K562 (cell line): ENCODE data around the gene TOR1B. TPM values are rescaled to one million over a fixed set of nuclear protein-coding genes. Genes with fewer than 3 reads are reported as not detected.

ENCODE experiments used
- ATAC-seq: fragments of 200-7000 bp; cut with Tn5 transposase; 3 replicates; pipeline ENCODE4 v1.9.1; 2020; ENCODE audit warnings: moderate library complexity
- BruUV-seq: library from RNA; stranded (reverse); fragments of 400-500 nt; replicated peaks from 2 replicates; lab custom pipeline; 2021; lab: Mats Ljungman, UMichigan
- CTCF ChIA-PET: fragments of 300-600 bp; formaldehyde crosslinking; extraction: SDS; loops from one replicate; lab custom pipeline; 2021; ENCODE audit warnings: low intra/inter-chr PET ratio; lab: Yijun Ruan, JAX
- POLR2A ChIA-PET: fragments of 300-600, 350-650 bp; sonication (Branson Sonifier 250); formaldehyde crosslinking; extraction: SDS; loops from one replicate; lab custom pipeline; 2021; ENCODE audit warnings: antibody characterized with exemption, inconsistent platforms; lab: Yijun Ruan, JAX
- DNase-seq, 4 experiments: peaks; one replicate each; pipeline versions ENCODE4 v3.0.0 to v3.0.0-alpha.2; 2011 to 2018; ENCODE audit warnings: low spot score in 3 of 4, mixed read lengths in 3 of 4; ENCODE audit errors: extremely low read depth in 1 of 4
- FAIRE-seq: peaks from 2 replicates; lab custom pipeline; 2011; peaks lifted over from hg19 to GRCh38; lab: Jason Lieb, UNC
- H2AFZ ChIP-seq: 2 replicates; pipeline ENCODE4 v1.6.0; 2011; ENCODE audit warnings: low read depth, low read length, control low read depth, inconsistent platforms
- H3K27ac ChIP-seq: fragments of 200-600 bp; 3 replicates; pipeline ENCODE4 v1.8.0; 2011; ENCODE audit warnings: low read depth, mild to moderate bottlenecking, control low read depth, inconsistent platforms, low read length, moderate library complexity, mixed read lengths; ENCODE audit errors: extremely low read depth
- H3K27me3 ChIP-seq, 2 experiments: fragments of 300-600 bp in 1 of 2; 2 replicates in 1 of 2; 3 replicates in 1 of 2; pipeline versions ENCODE4 v1.6.0 to v1.8.0; 2011; ENCODE audit warnings: inconsistent platforms in 2 of 2, low read length in 2 of 2, mild to moderate bottlenecking in 1 of 2, mixed read lengths in 1 of 2, moderate library complexity in 1 of 2; ENCODE audit not compliant: control insufficient read depth in 2 of 2, insufficient read depth in 2 of 2
- H3K36me3 ChIP-seq: fragments of 300-600 bp; 3 replicates; pipeline ENCODE4 v1.8.0; 2011; ENCODE audit warnings: mild to moderate bottlenecking, low read length, inconsistent platforms; ENCODE audit not compliant: control insufficient read depth, insufficient read depth
- H3K4me1 ChIP-seq, 2 experiments: fragments of 200-600 bp in 1 of 2; replicated peaks in 1 of 2; 2 replicates in 1 of 2; 3 replicates in 1 of 2; pipeline versions ENCODE4 v1.5.1 to v1.8.0; 2011; ENCODE audit warnings: inconsistent platforms in 2 of 2, low read length in 2 of 2, mild to moderate bottlenecking in 1 of 2, mixed read lengths in 1 of 2, moderate library complexity in 1 of 2; ENCODE audit not compliant: control insufficient read depth in 2 of 2, insufficient read depth in 2 of 2
- H3K4me2 ChIP-seq: 2 replicates; pipeline ENCODE4 v1.6.1; 2011; ENCODE audit warnings: low read length, control low read depth, inconsistent platforms, mixed read lengths; ENCODE audit not compliant: insufficient read depth
- H3K4me3 ChIP-seq: fragments of 200-600 bp; sonication (generic), shearing (Covaris generic); 2 replicates; pipeline ENCODE4 v1.5.1; 2016; ENCODE audit warnings: control low read depth, inconsistent platforms
- H3K79me2 ChIP-seq: fragments of 200-600 bp; 3 replicates; pipeline ENCODE4 v1.8.0; 2011; ENCODE audit warnings: low read length, inconsistent platforms; ENCODE audit not compliant: control insufficient read depth, insufficient read depth
- H3K9ac ChIP-seq, 2 experiments: 2 replicates each; pipeline versions ENCODE4 v1.6.0 to v1.6.1; 2011; ENCODE audit warnings: low read depth in 2 of 2, low read length in 2 of 2, control low read depth in 1 of 2, inconsistent platforms in 1 of 2, mild to moderate bottlenecking in 1 of 2, mixed read lengths in 1 of 2; ENCODE audit not compliant: insufficient read depth in 1 of 2
- H3K9me1 ChIP-seq: one replicate; pipeline ENCODE4 v1.6.0; 2011; ENCODE audit warnings: inconsistent platforms, mild to moderate bottlenecking, low read length, moderate library complexity; ENCODE audit not compliant: control insufficient read depth, insufficient read depth
- H3K9me3 ChIP-seq: replicated peaks from 2 replicates; pipeline ENCODE4 v1.5.1; 2011; ENCODE audit warnings: low read depth, low read length, inconsistent platforms; ENCODE audit not compliant: control insufficient read depth, insufficient read depth
- H4K20me1 ChIP-seq: replicated peaks from 2 replicates; pipeline ENCODE4 v1.6.1; 2011; ENCODE audit warnings: low read length, inconsistent platforms, mixed read lengths; ENCODE audit not compliant: control insufficient read depth, insufficient read depth
- ARID1B ChIP-seq: fragments of 450-650 bp; IDR thresholded peaks from 2 replicates; pipeline ENCODE4 v1.6.1; 2016; ENCODE audit warnings: antibody characterized with exemption, mild to moderate bottlenecking, inconsistent platforms
- ARNT ChIP-seq, 2 experiments: fragments of 450-650 bp; IDR thresholded peaks; 2 replicates each; pipeline ENCODE4 v1.6.1; 2016; ENCODE audit warnings: mild to moderate bottlenecking in 1 of 2
- ATF1 ChIP-seq, 2 experiments: fragments of 450-650 bp in 1 of 2; IDR thresholded peaks; 2 replicates each; pipeline ENCODE4 v1.6.1; 2016; ENCODE audit warnings: missing compliant biosample characterization in 1 of 2, missing genetic modification characterization in 1 of 2
- BHLHE40 ChIP-seq: IDR thresholded peaks from 2 replicates; pipeline ENCODE4 v1.6.1; 2011; ENCODE audit warnings: low read length, improper control_type of control experiment
- CBX2 ChIP-seq: fragments of 200-600 bp; sonication (generic); IDR thresholded peaks from one replicate; pipeline ENCODE4 v1.6.1; 2012; ENCODE audit warnings: mild to moderate bottlenecking, low read length, inconsistent platforms; ENCODE audit not compliant: insufficient read depth, poor library complexity, severe bottlenecking
- CXXC5 ChIP-seq: fragments of 250-450 bp; sonication (Bioruptor Pico); IDR thresholded peaks from 2 replicates; pipeline ENCODE4 v1.8.0; 2022; ENCODE audit warnings: inconsistent platforms, mild to moderate bottlenecking, moderate library complexity
- EP300 ChIP-seq: IDR thresholded peaks from 2 replicates; pipeline ENCODE4 v1.6.1; 2012; ENCODE audit warnings: low read length, improper control_type of control experiment
- FOXK1 ChIP-seq: sonication (generic); formaldehyde crosslinking; IDR thresholded peaks from 2 replicates; pipeline ENCODE4 v1.8.0; 2022; ENCODE audit warnings: missing genetic modification reagents, mild to moderate bottlenecking, borderline replicate concordance
- HNRNPLL ChIP-seq: fragments of 200-400 bp; formaldehyde crosslinking; IDR thresholded peaks from 2 replicates; pipeline ENCODE4 v1.6.1; 2017; ENCODE audit warnings: low read length, low read depth, mild to moderate bottlenecking; ENCODE audit not compliant: poor library complexity, severe bottlenecking
- JUND ChIP-seq, 2 experiments: IDR thresholded peaks; 2 replicates in 1 of 2; 3 replicates in 1 of 2; pipeline ENCODE4 v1.6.1; 2011; ENCODE audit warnings: borderline replicate concordance in 2 of 2, low read depth in 2 of 2, low read length in 2 of 2, improper control_type of control experiment in 1 of 2, missing biosample characterization in 1 of 2, missing genetic modification characterization in 1 of 2, missing genetic modification reagents in 1 of 2
- LARP7 ChIP-seq: fragments of 450-650 bp; IDR thresholded peaks from 2 replicates; pipeline ENCODE4 v1.6.1; 2016
- LEF1 ChIP-seq: fragments of 450-650 bp; IDR thresholded peaks from 2 replicates; pipeline ENCODE4 v1.6.1; 2016; ENCODE audit warnings: mild to moderate bottlenecking
- NFIC ChIP-seq: fragments of 450-650 bp; IDR thresholded peaks from 2 replicates; pipeline ENCODE4 v1.6.1; 2017; ENCODE audit warnings: mild to moderate bottlenecking, inconsistent platforms
- NFXL1 ChIP-seq: fragments of 450-650 bp; formaldehyde crosslinking; IDR thresholded peaks from 2 replicates; pipeline ENCODE4 v1.4.0; 2021; ENCODE audit warnings: mild to moderate bottlenecking
- RCOR1 ChIP-seq, 2 experiments: IDR thresholded peaks; 2 replicates each; pipeline ENCODE4 v1.6.1; 2012; ENCODE audit warnings: low read depth in 2 of 2, low read length in 2 of 2, borderline replicate concordance in 1 of 2, improper control_type of control experiment in 1 of 2
- SMARCE1 ChIP-seq: fragments of 450-650 bp; IDR thresholded peaks from 2 replicates; pipeline ENCODE4 v1.7.1; 2016; ENCODE audit warnings: mild to moderate bottlenecking
- SOX6 ChIP-seq: fragments of 450-650 bp; IDR thresholded peaks from 2 replicates; pipeline ENCODE4 v1.6.1; 2014; ENCODE audit warnings: mild to moderate bottlenecking
- TAL1 ChIP-seq: fragments of 450-650 bp; IDR thresholded peaks from 2 replicates; pipeline ENCODE4 v1.6.1; 2016; ENCODE audit warnings: mild to moderate bottlenecking
- TCF3 ChIP-seq: sonication (generic); formaldehyde crosslinking; IDR thresholded peaks from 2 replicates; pipeline ENCODE4 v1.4.0; 2020; ENCODE audit warnings: mild to moderate bottlenecking, missing genetic modification reagents
- TCF7 ChIP-seq: sonication (generic); IDR thresholded peaks from 2 replicates; pipeline ENCODE4 v1.6.1; 2016; ENCODE audit warnings: antibody characterized with exemption, borderline replicate concordance
- TEAD4 ChIP-seq, 2 experiments: sonication (generic) in 1 of 2; formaldehyde crosslinking in 1 of 2; IDR thresholded peaks; 2 replicates each; pipeline versions ENCODE4 v1.6.1 to v1.8.0; 2012 to 2022; ENCODE audit warnings: borderline replicate concordance in 1 of 2, inconsistent platforms in 1 of 2, low read length in 1 of 2, mild to moderate bottlenecking in 1 of 2, missing genetic modification reagents in 1 of 2
- ZNF140 ChIP-seq: fragments of 250-450 bp; sonication (Bioruptor Pico); IDR thresholded peaks from 2 replicates; pipeline ENCODE4 v1.8.0; 2021; ENCODE audit warnings: moderate library complexity, mild to moderate bottlenecking, inconsistent platforms
- ZNF347 ChIP-seq: fragments of 450-650 bp; formaldehyde crosslinking; IDR thresholded peaks from 2 replicates; pipeline ENCODE4 v1.4.0; 2020; ENCODE audit warnings: low read depth, mild to moderate bottlenecking, moderate library complexity
- ZNF354B ChIP-seq: fragments of 250-450 bp; sonication (Bioruptor Pico); IDR thresholded peaks from 2 replicates; pipeline ENCODE4 v1.4.0; 2020
- ZNF384 ChIP-seq: IDR thresholded peaks from 2 replicates; pipeline ENCODE4 v1.6.1; 2012; ENCODE audit warnings: low read depth, low read length, improper control_type of control experiment
- ZNF561 ChIP-seq: fragments of 450-650 bp; formaldehyde crosslinking; conservative IDR thresholded peaks from 2 replicates; pipeline ENCODE4 v1.4.0; 2020; ENCODE audit warnings: mild to moderate bottlenecking, moderate library complexity
- ZZZ3 ChIP-seq: fragments of 450-650 bp; IDR thresholded peaks from 2 replicates; pipeline ENCODE4 v1.6.1; 2016; ENCODE audit warnings: antibody characterized with exemption, mild to moderate bottlenecking, moderate library complexity
- WGBS: fragments of 100-300 bp; shearing (Covaris generic); methylation state at CpG from one replicate; pipeline ENCODE4 v1.1.6; 2016; ENCODE audit warnings: low coverage, mixed read lengths; ENCODE audit not compliant: insufficient coverage; ENCODE audit errors: missing lambda C conversion rate; 5-methylcytosine and 5-hydroxymethylcytosine counted together
- in situ Hi-C: fragments of 300-500 bp; cut with MboI; formaldehyde crosslinking; loops from 4 replicates; pipeline ENCODE4 v1.15.0; 2018; ENCODE audit warnings: inconsistent platforms, mixed read lengths
- intact Hi-C: fragments of 100-400 bp; cut with micrococcal nuclease; formaldehyde crosslinking; loops from 2 replicates; pipeline ENCODE4 v1.14.2; 2022
- polyA plus RNA-seq, 8 experiments: library from polyadenylated mRNA; depleted of rRNA in 4 of 8; stranded (reverse) in 5 of 8; unstranded in 3 of 8; fragments of >200 nt; fragmentation: Nextera tagmentation in 2 of 8; fragmentation: Illumina TruSeq in 1 of 8; extraction: Ambion mirVana in 2 of 8; extraction: Trizol in 1 of 8; gene quantifications; 2 replicates each; pipeline versions ENCODE4 v1.2.1 to v1.2.3, GENCODE V29; 2011 to 2014; ENCODE audit warnings: inconsistent platforms in 1 of 8, missing spikeins in 1 of 8
- total RNA-seq, 7 experiments: library from RNA; depleted of rRNA in 6 of 7; stranded (reverse); fragments of >200 nt in 6 of 7; fragmentation: Illumina TruSeq in 2 of 7; extraction: Trizol in 2 of 7; gene quantifications; 2 replicates each; pipeline versions ENCODE4 v1.2.1 to v1.2.3, GENCODE V29; 2011 to 2021; ENCODE audit warnings: low replicate concordance in 1 of 7

TOR1B gene
- total and polyA plus RNA-seq, 9 of the 15 experiments (the other 6 are each of a cell fraction or from before 2014, with no cell fraction given), result 4.2 to 36.5 (median 24.6) TPM

DNA sequence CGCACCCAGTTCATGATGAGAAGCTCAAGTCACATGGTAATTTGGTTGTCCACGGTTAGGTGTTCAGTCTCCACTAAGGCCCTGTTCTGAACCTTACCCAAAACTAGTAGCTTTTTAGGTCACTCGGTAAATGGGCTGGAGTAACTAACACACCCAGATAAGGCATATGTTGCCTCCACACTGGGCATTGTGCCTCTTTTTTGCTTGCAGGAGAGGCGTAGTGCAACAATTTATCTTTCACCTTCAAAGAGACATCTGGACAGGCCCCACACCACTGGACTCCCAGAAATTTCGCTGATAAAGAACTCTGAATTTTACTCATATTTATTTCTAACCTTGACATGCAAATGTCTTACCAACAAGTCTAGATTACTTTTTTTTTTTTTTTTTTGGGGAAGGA, 33.3 kb upstream of the TOR1B start:
- peak; percentile 64 for FAIRE-seq
- in situ Hi-C loops, result no loop called here
- BruUV-seq, result no TSS peak
- peak; percentile 85; the same call in 1 of the 2 replicates for TF ChIP-seq LEF1
- peak; percentile 10; the same call in 1 of the 2 replicates for TF ChIP-seq EP300
- TF ChIP-seq SOX6, result no peak
- TF ChIP-seq CXXC5 (CRISPR knock-in tag), result 0 out of 2 replicates have a peak, but pooled peaks have one; percentile 28
- peak; percentile 77 for TF ChIP-seq ARID1B
- TF ChIP-seq NFXL1 (CRISPR knock-in tag), result no peak
- TF ChIP-seq ZNF347 (CRISPR knock-in tag), result no peak
- TF ChIP-seq ZNF354B, result no peak
- TF ChIP-seq ATF1 (CRISPR knock-in tag; IDR thresholded peaks at IDR 0.05), result no peak
- no peak for TF ChIP-seq ATF1 (tag; IDR thresholded peaks at IDR 0.05)
- no peak for TF ChIP-seq JUND (IDR thresholded peaks at IDR 0.05; ENCODE audit: borderline replicate concordance, low read depth, low read length)
- peak; percentile 16; the same call in 1 of the 3 replicates for TF ChIP-seq JUND (tag; IDR thresholded peaks at IDR 0.05; ENCODE audit: borderline replicate concordance, low read depth, low read length)
- TF ChIP-seq ARNT (IDR thresholded peaks at IDR 0.05), result no peak
- no peak for TF ChIP-seq BHLHE40
- no peak for TF ChIP-seq ZZZ3
- TF ChIP-seq LARP7, result no peak
- TF ChIP-seq ZNF140 (CRISPR knock-in tag), result no peak
- peak in 1 of 2 experiments; percentile 32; a peak in 1 of 4 replicates for TF ChIP-seq RCOR1 (IDR thresholded peaks at IDR 0.05; ENCODE audit: borderline replicate concordance in 1 of 2, low read depth in 2 of 2, low read length in 2 of 2)
- TF ChIP-seq HNRNPLL, result peak; percentile 32
- TF ChIP-seq ZNF384, result peak; percentile 11; the same call in 1 of the 2 replicates
- TF ChIP-seq CBX2, result no peak
- TF ChIP-seq SMARCE1, result peak; percentile 55; the same call in 1 of the 2 replicates
- no peak for TF ChIP-seq FOXK1
- TF ChIP-seq TEAD4 (IDR thresholded peaks at IDR 0.05; ENCODE audit: low read length), result peak; percentile 67
- TF ChIP-seq TEAD4 (CRISPR knock-in tag; IDR thresholded peaks at IDR 0.05; ENCODE audit: borderline replicate concordance), result no peak
- peak; percentile 79 for TF ChIP-seq TCF3
- no peak for TF ChIP-seq ZNF561
- TF ChIP-seq TAL1, result peak; percentile 54; the same call in 1 of the 2 replicates
- TF ChIP-seq TCF7, result peak; percentile 97
- 0 out of 2 replicates have a peak, but pooled peaks have one; percentile 19 for TF ChIP-seq NFIC

More for the DNA sequence above, 33.3 kb upstream of the TOR1B start:
- peak overlapping the region in 1 of 2 experiments; percentile 38; a peak in 1 of 4 replicates for H3K9ac ChIP-seq
- no peaks in the 10 kb centered on the region for H3K27me3 ChIP-seq
- no peaks in the 10 kb centered on the region for H3K9me3 ChIP-seq
- no peaks in the 10 kb centered on the region for H3K79me2 ChIP-seq
- no peak overlapping the region for H3K4me3 ChIP-seq
- peak; percentile 74 for ATAC-seq
- intact Hi-C loops, result no loop called here
- H3K36me3 ChIP-seq, result no peaks in the 10 kb centered on the region
- peak overlapping the region; percentile 29; the same call in 1 of the 3 replicates for H3K27ac ChIP-seq
- 3% methylated on average over 5 of the region's 5 CpGs for WGBS
- H3K4me1 ChIP-seq, result peaks cover 10 to 16% of the 10 kb centered on the region in 2 experiments; a peak in 4 of 5 replicates
- peak in 3 of 4 experiments; percentile 8 to 74 (median 47) for DNase-seq
- H3K9me1 ChIP-seq, result peaks cover 4% of the 10 kb centered on the region
- no peaks in the 10 kb centered on the region for H4K20me1 ChIP-seq
- ChIA-PET CTCF (no interaction called here), POLR2A (interaction anchor here (1.0 to 2.4 kb wide), 3 partner anchors 10 to 21 kb away, joined by 5 to 7 read pairs (median 5); no protein-coding TSS in a partner anchor)
- peak overlapping the region; percentile 54 for H3K4me2 ChIP-seq
- H2AFZ ChIP-seq, result peak overlapping the region; percentile 10; the same call in 1 of the 2 replicates
